ENCODE measurements around the gene UBR3. TPM values are rescaled to one million over a fixed set of nuclear protein-coding genes. Genes with fewer than 3 reads are reported as not detected.
"Not testable (repeated sequence)": the region's sequence is repeated elsewhere in the genome, so short reads cannot be mapped to it uniquely, and the experiment has no call there.

UBR3 gene
- total RNA-seq, 1 donor from 2014 or later, result 47.7 TPM

DNA sequence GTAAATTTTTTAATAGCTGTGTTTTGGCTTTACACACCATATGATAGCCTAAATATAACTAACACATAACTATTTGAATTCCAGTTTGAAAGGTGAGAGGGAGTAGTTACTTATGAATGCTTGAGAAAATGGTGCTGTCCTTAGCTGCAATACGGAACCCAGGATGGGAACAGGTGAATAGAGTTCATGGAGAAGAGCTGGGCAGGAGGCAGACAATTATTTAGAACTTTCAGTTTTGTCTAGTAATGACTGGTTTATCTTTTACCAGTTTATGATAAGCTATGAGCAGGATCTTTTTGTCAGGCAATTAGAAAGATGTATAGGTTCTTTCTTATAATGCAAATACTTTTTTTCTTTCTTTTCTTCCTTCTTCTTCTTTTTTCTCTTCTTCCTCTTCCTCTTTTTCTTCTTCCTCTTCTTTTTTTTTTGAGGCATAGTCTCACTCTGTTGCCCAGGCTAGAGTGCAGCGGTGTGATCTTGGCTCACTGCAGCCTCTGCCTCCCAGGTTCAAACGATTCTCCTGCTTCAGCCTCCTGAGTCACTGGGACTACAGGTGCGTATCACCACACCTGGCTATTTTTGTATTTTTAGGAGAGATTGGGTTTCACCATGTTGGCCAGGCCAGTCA, 25.9 kb downstream of the UBR3 start:
- DNase-seq (ENCODE audit: low spot score in 2 of 2, unreplicated experiment in 2 of 2), result no peak
- H3K9me3 Mint-ChIP-seq, result peaks cover 5% of the 10 kb centered on the region
- H3K27ac Mint-ChIP-seq, result no peak overlapping the region
- peaks cover 20% of the 10 kb centered on the region for H3K36me3 Mint-ChIP-seq
- H3K4me1 Mint-ChIP-seq, result peaks cover 3% of the 10 kb centered on the region
- H3K4me3 Mint-ChIP-seq, result no peak overlapping the region
- TF ChIP-seq CTCF (IDR thresholded peaks at IDR 0.05; ENCODE audit: unreplicated experiment), result no peak
- no peaks in the 10 kb centered on the region for H3K27me3 Mint-ChIP-seq (ENCODE audit: low read depth)

DNA sequence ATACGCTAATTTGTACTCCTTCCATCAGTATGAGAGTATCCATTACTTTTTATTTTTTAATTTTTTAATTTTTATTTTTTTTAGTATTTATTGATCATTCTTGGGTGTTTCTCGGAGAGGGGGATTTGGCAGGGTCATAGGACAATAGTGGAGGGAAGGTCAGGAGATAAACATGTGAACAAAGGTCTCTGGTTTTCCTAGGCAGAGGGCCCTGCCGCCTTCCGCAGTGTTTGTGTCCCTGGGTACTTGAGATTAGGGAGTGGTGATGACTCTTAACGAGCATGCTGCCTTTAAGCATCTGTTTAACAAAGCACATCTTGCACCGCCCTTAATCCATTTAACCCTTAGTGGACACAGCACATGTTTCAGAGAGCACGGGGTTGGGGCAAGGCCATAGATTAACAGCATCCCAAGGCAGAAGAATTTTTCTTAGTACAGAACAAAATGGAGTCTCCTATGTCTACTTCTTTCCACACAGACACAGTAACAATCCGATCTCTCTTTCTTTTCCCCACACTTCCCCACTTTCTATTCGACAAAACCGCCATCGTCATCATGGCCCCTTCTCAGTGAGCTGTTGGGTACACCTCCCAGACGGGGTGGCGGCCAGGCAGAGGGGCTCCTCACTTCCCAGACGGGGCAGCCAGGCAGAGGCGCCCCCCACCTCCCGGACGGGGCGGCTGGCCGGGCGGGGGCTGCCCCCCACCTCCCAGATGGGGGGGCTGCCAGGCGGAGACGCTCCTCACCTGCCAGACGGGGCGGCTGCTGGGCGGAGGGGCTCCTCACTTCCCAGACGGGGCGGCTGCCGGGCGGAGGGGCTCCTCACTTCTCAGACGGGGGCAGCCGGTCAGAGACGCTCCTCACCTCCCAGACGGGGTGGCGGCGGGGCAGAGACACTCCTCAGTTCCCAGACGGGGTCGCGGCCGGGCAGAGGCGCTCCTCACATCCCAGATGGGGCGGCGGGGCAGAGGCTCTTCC, 28.3 kb downstream of the UBR3 start:
- not testable (repeated sequence) for H3K27me3 Mint-ChIP-seq (ENCODE audit: low read depth); H3K27ac Mint-ChIP-seq; H3K4me1 Mint-ChIP-seq; H3K9me3 Mint-ChIP-seq; DNase-seq (ENCODE audit: low spot score in 2 of 2, unreplicated experiment in 2 of 2); H3K4me3 Mint-ChIP-seq
- peaks cover 21% of the 10 kb centered on the region for H3K36me3 Mint-ChIP-seq

DNA sequence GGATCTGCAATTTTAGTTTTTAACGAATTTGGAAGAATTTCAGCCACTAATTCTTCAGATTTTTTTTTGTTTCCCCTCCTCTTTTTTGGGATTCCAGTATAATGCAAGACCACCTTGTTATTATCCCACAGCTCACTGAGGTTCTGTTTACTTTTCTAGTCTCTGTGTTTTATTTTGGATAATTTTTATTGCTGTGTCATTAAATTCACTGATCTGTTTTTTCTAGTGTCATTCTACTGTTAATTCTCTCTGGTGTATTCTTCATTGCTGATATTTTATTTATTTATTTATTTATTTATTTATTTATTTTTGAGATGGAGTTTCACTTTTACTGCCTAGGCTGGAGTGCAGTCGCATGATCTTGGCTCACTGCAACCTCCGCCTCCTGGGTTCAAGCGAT, 32.2 kb downstream of the UBR3 start:
- Mint-ChIP-seq H3K36me3 (peaks cover 19% of the 10 kb centered on the region), H3K27ac (no peak overlapping the region), H3K4me1 (peaks cover 20% of the 10 kb centered on the region), H3K27me3 (ENCODE audit: low read depth) (no peaks in the 10 kb centered on the region), H3K9me3 (peaks cover 8% of the 10 kb centered on the region), H3K4me3 (no peak overlapping the region)
- TF ChIP-seq CTCF (IDR thresholded peaks at IDR 0.05; ENCODE audit: unreplicated experiment), result no peak
- DNase-seq (ENCODE audit: low spot score in 2 of 2, unreplicated experiment in 2 of 2), result no peak

DNA sequence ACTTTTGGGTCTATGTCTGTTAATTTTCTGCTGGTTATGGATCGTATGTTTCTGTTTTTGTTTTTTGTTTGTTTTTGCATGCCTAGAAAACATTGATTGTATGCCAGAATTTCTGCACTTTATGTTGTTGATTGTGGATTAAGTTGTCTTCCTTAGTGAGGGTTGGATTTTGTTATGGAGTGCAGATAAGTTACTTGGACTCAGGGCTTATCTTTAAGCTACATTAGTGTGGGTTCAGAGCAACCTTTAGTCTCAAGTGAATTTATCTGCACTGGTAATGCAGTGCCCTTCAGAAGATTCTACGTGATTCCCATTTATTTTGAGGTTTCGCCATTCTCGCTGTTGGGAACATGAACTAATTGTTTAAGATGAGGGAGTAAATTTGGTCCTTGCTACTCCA, 32.9 kb downstream of the UBR3 start:
- TF ChIP-seq CTCF (IDR thresholded peaks at IDR 0.05; ENCODE audit: unreplicated experiment), result no peak
- Mint-ChIP-seq H3K4me3 (no peak overlapping the region), H3K4me1 (peaks cover 20% of the 10 kb centered on the region), H3K9me3 (peaks cover 8% of the 10 kb centered on the region), H3K27me3 (ENCODE audit: low read depth) (no peaks in the 10 kb centered on the region), H3K27ac (no peak overlapping the region), H3K36me3 (peaks cover 20% of the 10 kb centered on the region)
- no peak for DNase-seq (ENCODE audit: low spot score in 2 of 2, unreplicated experiment in 2 of 2)

- peaks cover 8% of the 10 kb centered on the region for H3K9me3 Mint-ChIP-seq
- peaks cover 20% of the 10 kb centered on the region for H3K36me3 Mint-ChIP-seq
- no peaks in the 10 kb centered on the region for H3K27me3 Mint-ChIP-seq (ENCODE audit: low read depth)
- no peak overlapping the region for H3K4me3 Mint-ChIP-seq
- peak overlapping the region; percentile 28 for H3K27ac Mint-ChIP-seq
- TF ChIP-seq CTCF (IDR thresholded peaks at IDR 0.05; ENCODE audit: unreplicated experiment), result no peak
- H3K4me1 Mint-ChIP-seq, result peaks cover 20% of the 10 kb centered on the region
- DNase-seq (ENCODE audit: low spot score in 2 of 2, unreplicated experiment in 2 of 2), result no peak
Measured at GRCh38 chr2:169862816-169863215, 35.6 kb downstream of the UBR3 start.

DNA sequence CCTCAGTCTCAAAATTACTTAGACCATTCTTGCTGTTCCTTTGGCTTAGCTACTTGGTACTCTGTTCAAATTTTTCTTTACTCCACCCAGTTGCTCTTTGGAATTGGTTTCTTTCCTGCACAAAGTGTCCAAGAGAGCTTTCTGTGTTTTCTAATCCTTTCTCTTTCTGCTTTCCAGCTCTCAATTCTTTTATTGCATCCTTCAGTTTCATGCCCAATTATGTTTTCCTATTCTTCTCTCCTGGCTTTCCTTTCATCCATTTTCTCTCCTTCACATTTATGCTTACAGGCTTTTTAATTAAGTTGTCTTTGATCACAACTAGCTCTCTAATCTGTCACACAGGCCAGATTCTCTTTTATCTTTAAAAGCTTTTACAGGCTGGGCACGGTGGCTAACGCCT, 38.2 kb downstream of the UBR3 start:
- no peak for DNase-seq (ENCODE audit: low spot score in 2 of 2, unreplicated experiment in 2 of 2)
- Mint-ChIP-seq H3K4me1 (peaks cover 24% of the 10 kb centered on the region), H3K27ac (no peak overlapping the region), H3K9me3 (peaks cover under 1% of the 10 kb centered on the region), H3K27me3 (ENCODE audit: low read depth) (no peaks in the 10 kb centered on the region), H3K36me3 (peaks cover 11% of the 10 kb centered on the region), H3K4me3 (no peak overlapping the region)
- TF ChIP-seq CTCF (IDR thresholded peaks at IDR 0.05; ENCODE audit: unreplicated experiment), result no peak

GRCh38 chr2:169866230-169866629, 39.0 kb downstream of the UBR3 start:
- H3K27ac Mint-ChIP-seq, result not testable (repeated sequence)

More at GRCh38 chr2:169866230-169866629, 39.0 kb downstream of the UBR3 start:
- not testable (repeated sequence) for H3K9me3 Mint-ChIP-seq; H3K36me3 Mint-ChIP-seq; DNase-seq (ENCODE audit: low spot score in 2 of 2, unreplicated experiment in 2 of 2); H3K27me3 Mint-ChIP-seq (ENCODE audit: low read depth); H3K4me3 Mint-ChIP-seq
- H3K4me1 Mint-ChIP-seq, result peaks cover 24% of the 10 kb centered on the region
